Measurements from ENCODE around the gene DGKH. TPM values are rescaled to one million over a fixed set of nuclear protein-coding genes. Genes with fewer than 3 reads are reported as not detected.

Gene DGKH
- 1.1 TPM for total RNA-seq

DNA sequence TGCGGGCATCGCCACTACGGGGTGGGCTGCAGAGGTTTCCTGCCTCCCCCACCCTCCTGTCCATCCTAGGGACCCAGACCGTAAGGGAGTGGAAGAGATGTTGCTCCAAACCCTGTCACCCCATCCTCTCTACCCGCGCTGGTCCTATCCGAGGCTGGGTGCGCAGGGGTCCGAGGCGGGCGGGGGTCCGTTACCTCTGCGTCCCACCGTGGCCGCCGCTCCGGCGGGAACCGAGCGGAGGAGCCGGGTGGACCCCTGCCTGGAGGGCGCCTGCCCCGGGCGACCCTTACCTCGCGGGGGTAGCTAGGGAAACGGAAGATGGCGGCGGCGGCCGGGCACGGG lies at the start of gene DGKH:
TSS of gene DGKH (plus strand) at position 307 of the 342 bp plus-strand sequence. CDS start 126 bp downstream, outside the sequence.
- peak; percentile 51 for DNase-seq (ENCODE audit: low spot score)

GRCh38 chr13:42000846-42001245 lies 47.6 kb upstream of the DGKH start:
- ATAC-seq: no peak
- no peak for DNase-seq (ENCODE audit: low spot score)

More for the DNA sequence above, at the start of gene DGKH:
- ATAC-seq: peak; percentile 12

DNA sequence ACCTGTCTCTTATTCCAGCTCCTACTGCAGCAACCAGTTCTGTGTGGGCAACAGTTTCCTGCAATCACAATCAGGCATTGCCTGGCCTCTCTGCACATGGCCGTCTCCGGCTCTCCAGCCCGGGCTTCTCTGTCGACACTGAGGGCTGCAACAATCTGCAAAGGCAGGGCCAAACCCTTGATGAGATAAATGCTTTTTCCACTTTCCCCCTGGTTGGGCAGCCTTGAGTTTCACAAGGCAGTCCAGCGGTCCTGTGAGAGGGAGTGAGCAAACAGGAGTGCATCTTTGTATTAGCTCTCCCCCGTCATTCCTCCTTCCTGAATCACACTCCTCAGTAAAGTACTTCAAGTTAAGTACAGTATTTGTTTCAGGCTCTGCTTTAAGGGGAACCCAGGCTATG lies 46.9 kb upstream of the DGKH start:
- ATAC-seq (no peak), DNase-seq (ENCODE audit: low spot score) (no peak)

- ATAC-seq (no peak), DNase-seq (ENCODE audit: low spot score) (no peak)
Measured at GRCh38 chr13:42002066-42002465, 46.4 kb upstream of the DGKH start.

GRCh38 chr13:42007844-42008243 lies 40.6 kb upstream of the DGKH start:
- DNase-seq (ENCODE audit: low spot score) (no peak), ATAC-seq (no peak)

GRCh38 chr13:42009057-42009456 lies 39.4 kb upstream of the DGKH start:
- ATAC-seq (no peak), DNase-seq (ENCODE audit: low spot score) (no peak)

GRCh38 chr13:42011601-42012350 lies 36.7 kb upstream of the DGKH start:
- DNase-seq (ENCODE audit: low spot score): no peak
- ATAC-seq: peak; percentile 55

- DNase-seq (ENCODE audit: low spot score): no peak
- no peak for ATAC-seq
Measured at GRCh38 chr13:42014119-42014518, 34.3 kb upstream of the DGKH start.

- DNase-seq (ENCODE audit: low spot score) (no peak), ATAC-seq (no peak)
Measured at GRCh38 chr13:42017264-42017663, 31.2 kb upstream of the DGKH start.

DNA sequence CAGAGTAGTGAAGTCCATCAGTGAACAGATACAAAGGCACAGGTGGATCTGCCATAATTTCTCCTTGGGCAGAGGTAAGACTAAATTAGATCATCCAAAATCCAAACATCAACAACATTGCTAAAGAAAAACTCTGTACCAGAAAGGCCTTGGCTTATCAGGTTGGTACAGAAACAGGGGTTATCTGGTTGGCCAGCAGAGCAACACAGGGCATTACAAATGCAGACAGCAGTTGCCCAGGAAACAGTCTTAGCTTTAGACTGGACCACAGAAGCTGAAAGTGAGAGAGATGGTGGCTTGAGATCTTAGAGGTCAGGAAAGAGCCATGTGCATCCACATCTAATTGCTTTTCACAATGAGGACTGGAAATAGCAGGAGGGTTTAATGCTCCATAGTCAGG lies 26.6 kb upstream of the DGKH start:
- DNase-seq (ENCODE audit: low spot score) (no peak), ATAC-seq (no peak)

DNA sequence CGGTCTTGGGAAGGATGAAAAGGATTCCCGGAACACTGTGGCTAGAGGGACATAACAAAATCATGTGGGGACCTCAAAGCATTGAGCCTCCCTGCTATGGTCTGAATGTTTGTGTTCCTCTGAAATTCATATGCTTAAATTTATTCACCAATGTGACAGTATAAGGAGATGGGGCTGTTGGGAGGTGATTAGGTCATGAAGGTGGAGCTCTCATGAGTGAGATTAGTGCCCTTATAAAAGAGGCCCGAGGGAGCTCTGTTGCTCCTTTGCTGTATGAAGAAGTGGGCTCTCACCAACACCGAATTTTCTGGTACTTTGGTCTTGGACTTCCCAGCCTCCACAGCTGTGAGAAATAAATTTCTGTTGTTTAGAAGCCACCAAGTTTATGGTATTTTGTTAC lies 26.1 kb upstream of the DGKH start:
- ATAC-seq (no peak), DNase-seq (ENCODE audit: low spot score) (no peak)

- DNase-seq (ENCODE audit: low spot score) (no peak), ATAC-seq (no peak)
Measured at GRCh38 chr13:42022796-42023493, 25.5 kb upstream of the DGKH start.

GRCh38 chr13:42027286-42027685 lies 21.2 kb upstream of the DGKH start:
- ATAC-seq (no peak), DNase-seq (ENCODE audit: low spot score) (no peak)

- ATAC-seq: peak; percentile 99
- DNase-seq (ENCODE audit: low spot score): peak; percentile 78
Measured at GRCh38 chr13:42028113-42028799, 20.2 kb upstream of the DGKH start.

- no peak for ATAC-seq
- DNase-seq (ENCODE audit: low spot score): no peak
Measured at GRCh38 chr13:42035905-42036521, 12.4 kb upstream of the DGKH start.

GRCh38 chr13:42036711-42037110 lies 11.7 kb upstream of the DGKH start:
- no peak for DNase-seq (ENCODE audit: low spot score)
- ATAC-seq: no peak

- no peak for ATAC-seq
Measured at GRCh38 chr13:42038661-42039456, 9.6 kb upstream of the DGKH start.

DNA sequence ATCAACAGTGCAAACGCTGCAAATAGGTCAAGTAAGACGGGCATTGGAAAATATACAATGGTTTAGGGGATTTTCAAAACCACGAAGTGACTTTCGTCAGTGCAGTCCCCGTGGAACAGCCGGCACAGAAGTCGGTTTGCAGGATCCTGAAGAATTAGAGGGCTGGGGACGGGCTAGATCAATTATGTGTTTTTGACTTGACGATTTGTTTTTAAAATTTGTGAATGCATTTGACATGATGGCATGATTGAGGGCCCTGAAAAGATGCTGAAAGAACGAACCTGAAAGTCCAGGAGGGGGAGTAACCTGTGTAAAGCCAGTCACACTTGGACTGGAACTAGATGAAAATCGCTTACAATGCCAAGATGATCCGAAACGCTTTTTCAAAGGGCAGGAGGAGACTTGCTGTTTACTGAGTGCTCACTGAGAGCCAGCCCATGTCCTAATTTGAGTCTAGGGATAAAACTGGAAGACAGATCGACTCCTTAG lies 8.9 kb upstream of the DGKH start:
- ATAC-seq (peak; percentile 45), DNase-seq (ENCODE audit: low spot score) (no peak)

More at GRCh38 chr13:42038661-42039456, 9.6 kb upstream of the DGKH start:
- DNase-seq (ENCODE audit: low spot score): no peak

DNA sequence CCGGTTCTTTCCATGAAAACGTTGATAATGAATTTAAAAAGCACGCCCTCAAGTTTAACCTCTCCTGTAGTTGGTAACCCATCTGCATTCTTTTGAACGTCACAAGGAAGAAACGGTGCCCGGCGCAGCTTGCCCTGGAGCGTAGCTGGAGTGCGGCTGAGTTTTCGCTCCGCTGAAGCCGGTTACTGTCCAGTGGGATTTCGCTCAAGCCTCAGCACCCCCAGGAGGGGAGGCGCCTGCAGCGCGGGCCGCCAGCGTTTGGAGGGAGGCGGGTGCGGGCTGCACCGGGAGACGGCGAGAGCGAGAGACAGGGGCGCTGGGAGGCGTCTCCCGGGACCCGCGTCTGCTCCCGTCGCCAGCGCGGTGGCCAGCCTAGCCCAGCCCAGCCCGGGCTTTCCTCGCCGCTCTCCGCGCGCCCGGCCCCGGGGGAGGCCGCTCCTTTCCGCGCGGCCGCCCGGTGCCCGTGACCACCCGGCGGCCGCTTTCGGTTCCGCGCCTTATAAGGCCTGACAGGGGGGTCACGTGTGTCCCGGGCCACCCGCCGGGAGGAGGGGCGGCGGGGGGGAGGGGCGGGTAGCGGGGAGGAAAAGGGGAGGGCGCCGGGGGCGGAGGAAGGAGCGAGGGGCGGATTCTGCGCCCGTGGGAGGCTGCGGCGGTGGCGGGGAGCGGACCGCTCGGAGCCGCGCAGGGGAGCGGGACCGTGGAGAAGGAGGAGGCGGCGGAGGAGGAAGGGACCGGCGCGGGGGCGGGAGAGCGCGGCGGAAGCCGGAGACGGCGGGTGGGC lies 8.3 kb upstream of the DGKH start:
- DNase-seq (ENCODE audit: low spot score) (peak; percentile 93), ATAC-seq (peak; percentile 89)

- DNase-seq (ENCODE audit: low spot score) (no peak), ATAC-seq (no peak)
Measured at GRCh38 chr13:42040730-42041010, 7.8 kb upstream of the DGKH start.

All from left lobe of liver (tissue), 2 donors.